ENCODE data around the gene TMCO2.

TMCO2 gene

GRCh38 chr1:40258445-40258769 is 10.7 kb downstream of the TMCO2 start:
- DNase-seq = no peak

- DNase-seq = no peak
Measured at GRCh38 chr1:40264354-40264781, 16.6 kb downstream of the TMCO2 start.

DNA sequence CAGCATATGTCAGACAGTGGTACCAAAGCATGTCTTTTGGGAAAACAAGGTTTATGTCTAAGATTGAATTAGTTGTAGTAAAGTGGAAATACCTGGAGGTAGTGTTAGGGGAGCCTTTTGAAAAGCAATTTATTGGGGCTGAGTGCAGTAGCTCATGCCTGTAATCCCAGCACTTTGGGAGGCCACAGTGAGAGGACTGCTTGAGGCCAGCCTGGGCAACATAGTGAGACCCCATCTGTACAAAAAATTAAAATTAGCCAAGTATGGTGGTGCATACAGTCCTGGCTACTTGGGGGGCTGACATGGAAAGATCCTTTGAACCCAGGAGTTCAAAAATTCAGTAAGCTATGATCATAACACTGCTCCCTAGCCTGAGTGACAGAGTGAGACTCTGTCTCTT is 17.6 kb downstream of the TMCO2 start:
- DNase-seq = no peak

GRCh38 chr1:40265919-40266318 is 18.2 kb downstream of the TMCO2 start:
- no peak for DNase-seq

GRCh38 chr1:40266786-40267535 is 19.2 kb downstream of the TMCO2 start:
- DNase-seq = no peak

GRCh38 chr1:40267767-40268187 is 20.0 kb downstream of the TMCO2 start:
- DNase-seq = no peak

DNA sequence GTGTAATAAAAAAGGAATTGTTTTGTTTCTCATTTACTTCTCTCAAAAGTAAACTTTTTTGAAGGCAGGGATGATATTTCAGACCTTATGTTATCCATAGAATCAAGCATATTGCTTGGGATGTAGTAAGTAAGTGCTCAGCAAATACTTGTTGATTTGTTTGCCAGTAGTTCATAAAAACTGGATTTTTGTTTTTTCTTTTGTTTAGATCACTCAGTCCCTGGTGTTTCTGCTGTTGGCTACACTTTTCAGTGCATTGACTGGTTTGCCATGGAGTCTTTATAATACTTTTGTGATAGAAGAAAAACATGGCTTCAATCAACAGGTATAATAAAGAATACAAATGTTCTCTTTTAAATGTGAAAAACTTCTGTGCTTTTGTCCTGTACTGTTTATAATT is 20.5 kb downstream of the TMCO2 start:
- DNase-seq = no peak

- DNase-seq = no peak
Measured at GRCh38 chr1:40270152-40270834, 22.6 kb downstream of the TMCO2 start.

DNA sequence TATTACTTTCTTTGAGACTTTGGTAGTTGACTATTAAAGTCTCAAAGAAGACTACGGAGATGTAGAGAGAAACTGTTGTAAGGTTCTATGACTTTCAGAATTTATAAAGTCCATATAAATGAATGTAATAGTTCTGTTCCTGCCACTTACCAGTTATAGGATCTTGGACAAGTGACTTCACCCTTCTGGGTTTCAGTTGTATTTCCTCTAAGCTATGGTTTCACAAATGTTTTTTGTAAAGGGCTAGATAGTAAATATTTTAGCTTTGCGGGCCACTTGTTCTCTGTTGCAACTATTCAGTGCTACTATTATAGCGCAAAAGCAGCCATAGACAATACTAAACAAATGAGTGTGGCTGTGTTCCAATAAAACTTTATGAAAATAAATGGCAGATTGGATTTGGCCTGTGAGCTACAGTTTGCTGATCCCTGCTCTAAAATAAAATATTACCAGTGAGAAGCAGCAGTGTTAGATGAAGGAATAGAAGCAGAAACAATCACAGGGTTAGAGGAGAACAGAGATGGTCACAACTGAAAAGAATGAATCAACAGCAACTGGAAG is 25.0 kb downstream of the TMCO2 start:
- DNase-seq = no peak

DNA sequence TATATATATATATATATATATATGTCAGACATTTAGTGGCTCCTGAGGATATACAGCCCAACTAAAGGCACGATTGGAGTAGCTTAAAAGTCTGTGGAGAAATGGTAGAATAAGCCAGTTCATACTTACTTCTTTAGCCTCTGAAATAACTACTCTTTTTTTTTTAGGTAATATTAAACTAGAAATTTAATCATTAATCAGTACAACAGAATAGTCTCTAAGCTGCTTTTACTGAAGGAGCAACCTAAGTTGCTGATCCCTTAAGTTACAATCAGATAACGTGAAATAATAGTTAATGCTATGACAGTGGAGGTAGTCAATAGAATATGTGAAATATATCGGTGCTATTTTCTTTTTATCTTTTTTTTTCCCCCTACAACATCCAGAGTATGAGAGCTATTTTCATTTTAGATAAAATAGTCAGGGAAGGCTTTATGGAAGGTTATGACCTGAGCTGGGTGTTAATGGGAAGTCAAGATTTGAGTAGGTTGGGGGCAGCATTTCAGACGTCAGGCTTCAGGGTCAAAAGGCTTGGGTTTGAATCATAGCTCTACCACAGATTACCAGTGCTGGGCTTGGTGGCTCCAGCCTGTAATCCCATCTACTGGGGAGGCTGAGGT is 25.9 kb downstream of the TMCO2 start:
- DNase-seq = no peak

GRCh38 chr1:40274331-40274730 is 26.6 kb downstream of the TMCO2 start:
- no peak for DNase-seq

- no peak for DNase-seq
Measured at GRCh38 chr1:40276122-40276521, 28.4 kb downstream of the TMCO2 start.

- no peak for DNase-seq
Measured at GRCh38 chr1:40281853-40282252, 34.1 kb downstream of the TMCO2 start.

DNA sequence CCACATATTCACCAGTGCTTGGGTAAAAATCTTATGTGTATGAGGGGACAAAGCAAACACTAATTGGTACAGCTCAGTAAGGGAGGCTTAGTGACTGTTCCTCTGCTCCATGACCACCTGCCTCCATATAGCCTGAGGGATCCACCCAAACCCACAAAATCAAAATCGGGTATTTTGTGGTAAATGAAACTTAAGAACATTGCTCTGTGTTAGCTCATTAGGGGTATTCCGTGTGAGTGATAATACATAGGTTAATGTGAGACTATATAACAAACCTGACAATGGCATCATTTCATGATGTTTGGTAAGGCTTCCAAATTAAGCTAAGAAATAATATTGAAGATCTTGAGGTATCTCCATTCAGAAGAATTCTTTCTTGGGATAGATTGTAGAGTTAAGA is 43.6 kb downstream of the TMCO2 start:
- DNase-seq = no peak

GRCh38 chr1:40299366-40300248 is 51.9 kb downstream of the TMCO2 start:
- no peak for DNase-seq

GRCh38 chr1:40300249-40300567 is 52.5 kb downstream of the TMCO2 start:
- no peak for DNase-seq

- DNase-seq = no peak
Measured at GRCh38 chr1:40300651-40301050, 52.9 kb downstream of the TMCO2 start.

GRCh38 chr1:40301066-40301465 is 53.3 kb downstream of the TMCO2 start:
- DNase-seq = no peak
